ENCODE data around the gene ARHGAP4. TPM values are rescaled to one million over a fixed set of nuclear protein-coding genes. Genes with fewer than 3 reads are reported as not detected.

The ARHGAP4 gene
- total RNA-seq, 3 donors from 2014 or later (not counting 1 experiment from before 2014, with no cell fraction given): 352 to 398 (median 384) TPM

- no peaks in the 10 kb centered on the region for H3K9me3 ChIP-seq (ENCODE audit: control insufficient read depth, insufficient read depth, low read length)
- no peak for TF ChIP-seq CTCF (IDR thresholded peaks at IDR 0.05)
- H3K27ac ChIP-seq (ENCODE audit: low read length): peak overlapping the region; percentile 25
- H3K27me3 ChIP-seq (ENCODE audit: control insufficient read depth, insufficient read depth, low read length): no peaks in the 10 kb centered on the region
- Mint-ChIP-seq H3K9me3 (no peaks in the 10 kb centered on the region), H3K27me3 (ENCODE audit: low read depth in 2 of 2) (no peaks in the 10 kb centered on the region), H3K36me3 (no peaks in the 10 kb centered on the region), H3K4me3 (peak overlapping the region; percentile 90), H3K4me1 (peaks cover 31 to 51% of the 10 kb centered on the region in 2 donors), H3K27ac (peak overlapping the region; percentile 91 to 96)
- H3K36me3 ChIP-seq (ENCODE audit: control insufficient read depth, insufficient read depth, low read length): peaks cover 21% of the 10 kb centered on the region
- DNase-seq (peak in 1 of 2 donors; percentile 36), ATAC-seq (no peak)
- intact Hi-C loops (cut with micrococcal nuclease): loop anchor here (10.0 kb wide), 1 partner anchor 172 kb away; the partner anchor contains the start of gene MECP2
- H3K4me1 ChIP-seq (ENCODE audit: control insufficient read depth, insufficient read depth, low read length): peaks cover 69% of the 10 kb centered on the region
- no peak overlapping the region for H3K4me3 ChIP-seq (ENCODE audit: low read length)
- WGBS (ENCODE audit: insufficient coverage): 44% methylated on average over 25 of the region's 25 CpGs
Observed at GRCh38 chrX:153922932-153923857, 2.9 kb downstream of the ARHGAP4 start.

- no peaks in the 10 kb centered on the region for H3K27me3 Mint-ChIP-seq (ENCODE audit: low read depth in 2 of 2)
- Histone ChIP-seq H3K9me3 (ENCODE audit: control insufficient read depth, insufficient read depth, low read length) (no peaks in the 10 kb centered on the region), H3K27ac (ENCODE audit: low read length) (peak overlapping the region; percentile 30), H3K4me1 (ENCODE audit: control insufficient read depth, insufficient read depth, low read length) (peaks cover 59% of the 10 kb centered on the region), H3K27me3 (ENCODE audit: control insufficient read depth, insufficient read depth, low read length) (no peaks in the 10 kb centered on the region), H3K36me3 (ENCODE audit: control insufficient read depth, insufficient read depth, low read length) (peaks cover 30% of the 10 kb centered on the region), H3K4me3 (ENCODE audit: low read length) (peak overlapping the region; percentile 3)
- peak in 1 of 2 donors; percentile 29 for DNase-seq
- H3K27ac Mint-ChIP-seq: peak overlapping the region; percentile 91 to 96
- no peak for ATAC-seq
- peak overlapping the region; percentile 73 for H3K4me3 Mint-ChIP-seq
- intact Hi-C loops (cut with micrococcal nuclease): loop anchor here (10.0 kb wide), 1 partner anchor 173 kb away; the partner anchor contains the start of gene MECP2
- no peaks in the 10 kb centered on the region for H3K9me3 Mint-ChIP-seq
- TF ChIP-seq CTCF (IDR thresholded peaks at IDR 0.05): no peak
- WGBS (ENCODE audit: insufficient coverage): 63% methylated on average over 37 of the region's 40 CpGs
- H3K4me1 Mint-ChIP-seq: peaks cover 30 to 39% of the 10 kb centered on the region in 2 donors
- H3K36me3 Mint-ChIP-seq: no peaks in the 10 kb centered on the region
Observed at GRCh38 chrX:153921511-153922446, 4.3 kb downstream of the ARHGAP4 start.

- H3K36me3 ChIP-seq (ENCODE audit: control insufficient read depth, insufficient read depth, low read length): peaks cover 32% of the 10 kb centered on the region
- Mint-ChIP-seq H3K27me3 (ENCODE audit: low read depth in 2 of 2) (no peaks in the 10 kb centered on the region), H3K4me3 (no peak overlapping the region), H3K36me3 (no peaks in the 10 kb centered on the region), H3K9me3 (no peaks in the 10 kb centered on the region), H3K4me1 (peaks cover 36 to 39% of the 10 kb centered on the region in 2 donors), H3K27ac (no peak overlapping the region)
- H3K27ac ChIP-seq (ENCODE audit: low read length): no peak overlapping the region
- H3K27me3 ChIP-seq (ENCODE audit: control insufficient read depth, insufficient read depth, low read length): no peaks in the 10 kb centered on the region
- H3K9me3 ChIP-seq (ENCODE audit: control insufficient read depth, insufficient read depth, low read length): no peaks in the 10 kb centered on the region
- ATAC-seq: no peak
- peaks cover 53% of the 10 kb centered on the region for H3K4me1 ChIP-seq (ENCODE audit: control insufficient read depth, insufficient read depth, low read length)
- 90% methylated on average over 16 of the region's 16 CpGs for WGBS (ENCODE audit: insufficient coverage)
- intact Hi-C loops (cut with micrococcal nuclease): loop anchor here (10.0 kb wide), 1 partner anchor 174 kb away; the partner anchor contains the start of gene MECP2
- H3K4me3 ChIP-seq (ENCODE audit: low read length): no peak overlapping the region
- no peak for TF ChIP-seq CTCF (IDR thresholded peaks at IDR 0.05)
- no peak for DNase-seq
Observed at GRCh38 chrX:153921070-153921469, 5.0 kb downstream of the ARHGAP4 start.
